Measurements from ENCODE around the gene SGPP2.

GRCh38 chr2:222479859-222480258, 55.5 kb downstream of the SGPP2 start:
- no peak for TF ChIP-seq POLR2A (IDR thresholded peaks at IDR 0.05)
- no peak for TF ChIP-seq CTCF (IDR thresholded peaks at IDR 0.05)
- TF ChIP-seq POLR2AphosphoS5 (IDR thresholded peaks at IDR 0.05): no peak
